Measurements from ENCODE around the gene BFSP1. TPM values are rescaled to one million over a fixed set of nuclear protein-coding genes. Genes with fewer than 3 reads are reported as not detected.

BFSP1 gene
- total RNA-seq, 1 experiment from 2014 or later, result 3.9 TPM

- no peak overlapping the region for H3K4me3 Mint-ChIP-seq (ENCODE audit: unreplicated experiment)
- no peak for TF ChIP-seq CTCF (IDR thresholded peaks at IDR 0.05; ENCODE audit: unreplicated experiment)
- no peak for DNase-seq (ENCODE audit: unreplicated experiment)
- no peaks in the 10 kb centered on the region for H3K4me1 Mint-ChIP-seq (ENCODE audit: insufficient read depth, unreplicated experiment)
- no TSS peak for BruUV-seq (replicated peaks)
- ChIA-PET POLR2A (no interaction called here), CTCF (no interaction called here)
- no peaks in the 10 kb centered on the region for H3K9me3 Mint-ChIP-seq (ENCODE audit: unreplicated experiment)
- no peak overlapping the region for H3K27ac Mint-ChIP-seq (ENCODE audit: low read depth, unreplicated experiment)
- H3K27me3 Mint-ChIP-seq (ENCODE audit: insufficient read depth, unreplicated experiment), result no peaks in the 10 kb centered on the region
- peaks cover 6% of the 10 kb centered on the region for H3K36me3 Mint-ChIP-seq (ENCODE audit: insufficient read depth, unreplicated experiment)
- intact Hi-C loops (cut with micrococcal nuclease), result no loop called here
Observed at GRCh38 chr20:17471606-17472187, 59.5 kb downstream of the BFSP1 start.

GRCh38 chr20:17470973-17471372 lies 60.2 kb downstream of the BFSP1 start:
- ChIA-PET POLR2A (interaction anchor here (0.6 kb wide), 1 partner anchor 12 kb away, joined by 3 read pairs; no protein-coding TSS in a partner anchor), CTCF (no interaction called here)
- Mint-ChIP-seq H3K9me3 (ENCODE audit: unreplicated experiment) (no peaks in the 10 kb centered on the region), H3K27me3 (ENCODE audit: insufficient read depth, unreplicated experiment) (no peaks in the 10 kb centered on the region), H3K4me3 (ENCODE audit: unreplicated experiment) (no peak overlapping the region), H3K36me3 (ENCODE audit: insufficient read depth, unreplicated experiment) (peaks cover 6% of the 10 kb centered on the region), H3K4me1 (ENCODE audit: insufficient read depth, unreplicated experiment) (no peaks in the 10 kb centered on the region), H3K27ac (ENCODE audit: low read depth, unreplicated experiment) (no peak overlapping the region)
- no peak for TF ChIP-seq CTCF (IDR thresholded peaks at IDR 0.05; ENCODE audit: unreplicated experiment)
- BruUV-seq (replicated peaks), result no TSS peak
- intact Hi-C loops (cut with micrococcal nuclease), result no loop called here
- DNase-seq (ENCODE audit: unreplicated experiment), result no peak

- BruUV-seq (replicated peaks), result no TSS peak
- H3K27me3 Mint-ChIP-seq (ENCODE audit: insufficient read depth, unreplicated experiment), result no peaks in the 10 kb centered on the region
- H3K36me3 Mint-ChIP-seq (ENCODE audit: insufficient read depth, unreplicated experiment), result peaks cover 6% of the 10 kb centered on the region
- POLR2A ChIA-PET, result interaction anchor here (0.6 kb wide), 1 partner anchor 12 kb away, joined by 3 read pairs; no protein-coding TSS in a partner anchor
- H3K4me1 Mint-ChIP-seq (ENCODE audit: insufficient read depth, unreplicated experiment), result no peaks in the 10 kb centered on the region
- H3K4me3 Mint-ChIP-seq (ENCODE audit: unreplicated experiment), result no peak overlapping the region
- no peak for TF ChIP-seq CTCF (IDR thresholded peaks at IDR 0.05; ENCODE audit: unreplicated experiment)
- H3K27ac Mint-ChIP-seq (ENCODE audit: low read depth, unreplicated experiment), result no peak overlapping the region
- CTCF ChIA-PET, result no interaction called here
- intact Hi-C loops (cut with micrococcal nuclease), result no loop called here
- H3K9me3 Mint-ChIP-seq (ENCODE audit: unreplicated experiment), result no peaks in the 10 kb centered on the region
- DNase-seq (ENCODE audit: unreplicated experiment), result no peak
Observed at GRCh38 chr20:17470521-17470920, 60.7 kb downstream of the BFSP1 start.

- H3K9me3 Mint-ChIP-seq (ENCODE audit: unreplicated experiment), result no peaks in the 10 kb centered on the region
- ChIA-PET POLR2A (no interaction called here), CTCF (interaction anchor here (0.5 to 0.9 kb wide), 7 partner anchors 27 to 1270 kb away, joined by 3 to 4 read pairs (median 3); no protein-coding TSS in a partner anchor)
- no peaks in the 10 kb centered on the region for H3K27me3 Mint-ChIP-seq (ENCODE audit: insufficient read depth, unreplicated experiment)
- H3K36me3 Mint-ChIP-seq (ENCODE audit: insufficient read depth, unreplicated experiment), result peaks cover 3% of the 10 kb centered on the region
- no peak for DNase-seq (ENCODE audit: unreplicated experiment)
- no peak for TF ChIP-seq CTCF (IDR thresholded peaks at IDR 0.05; ENCODE audit: unreplicated experiment)
- BruUV-seq (replicated peaks), result no TSS peak
- no peaks in the 10 kb centered on the region for H3K4me1 Mint-ChIP-seq (ENCODE audit: insufficient read depth, unreplicated experiment)
- H3K27ac Mint-ChIP-seq (ENCODE audit: low read depth, unreplicated experiment), result no peak overlapping the region
- intact Hi-C loops (cut with micrococcal nuclease), result no loop called here
- H3K4me3 Mint-ChIP-seq (ENCODE audit: unreplicated experiment), result no peak overlapping the region
Observed at GRCh38 chr20:17469246-17470030, 61.7 kb downstream of the BFSP1 start.

Measured in MCF 10A (cell line).